ENCODE data around the gene SCN1B.
A peak's percentile ranks its signal among the peaks of the same experiment; 100 is the strongest.

SCN1B gene

DNA sequence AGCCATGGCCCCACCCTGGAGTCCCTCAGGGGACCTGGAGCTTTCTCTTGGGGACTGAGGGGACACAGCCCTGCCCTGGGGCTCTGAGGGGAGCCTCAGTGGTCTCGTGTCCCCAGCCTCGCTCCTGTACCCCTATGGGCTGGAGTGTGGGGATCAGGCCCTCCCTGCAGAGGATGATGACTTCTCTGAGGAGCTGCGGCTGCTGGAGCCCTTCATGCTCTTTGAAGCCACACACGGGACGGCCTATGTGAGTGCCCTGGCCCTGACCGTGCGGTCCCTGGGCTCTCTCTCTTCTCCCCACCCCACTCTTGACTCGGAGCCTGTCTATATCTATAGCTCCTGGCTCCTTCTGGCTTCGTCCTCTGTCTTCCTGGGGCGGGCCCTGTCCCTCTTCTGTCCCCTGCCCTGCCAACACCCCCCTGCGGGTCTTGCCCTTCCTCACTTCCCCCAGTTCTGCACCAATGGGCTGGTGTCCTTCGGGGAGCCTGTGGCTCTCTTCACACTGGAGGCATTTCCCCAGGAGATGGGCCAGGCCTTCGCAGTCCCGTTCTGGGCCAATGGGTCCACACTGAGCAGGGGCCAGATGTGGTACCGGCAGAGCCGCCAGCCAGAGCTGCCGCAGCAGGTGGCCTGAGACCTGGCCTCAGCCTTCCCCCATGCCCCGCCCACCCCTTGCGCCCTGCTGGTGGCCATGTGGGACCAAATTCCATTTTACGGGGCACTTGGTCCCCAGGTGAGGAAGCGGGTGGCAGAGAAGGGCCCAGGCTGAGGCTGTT is 44.3 kb downstream of the SCN1B start:
- DNase-seq (ENCODE audit: low read depth), result no peak

GRCh38 chr19:35075202-35076025 is 45.1 kb downstream of the SCN1B start:
- DNase-seq (ENCODE audit: low read depth), result no peak

GRCh38 chr19:35076026-35076370 is 45.7 kb downstream of the SCN1B start:
- no peak for DNase-seq (ENCODE audit: low read depth)

GRCh38 chr19:35076657-35077056 is 46.4 kb downstream of the SCN1B start:
- DNase-seq (ENCODE audit: low read depth), result no peak

GRCh38 chr19:35077411-35078223 is 47.3 kb downstream of the SCN1B start:
- DNase-seq (ENCODE audit: low read depth), result no peak

DNA sequence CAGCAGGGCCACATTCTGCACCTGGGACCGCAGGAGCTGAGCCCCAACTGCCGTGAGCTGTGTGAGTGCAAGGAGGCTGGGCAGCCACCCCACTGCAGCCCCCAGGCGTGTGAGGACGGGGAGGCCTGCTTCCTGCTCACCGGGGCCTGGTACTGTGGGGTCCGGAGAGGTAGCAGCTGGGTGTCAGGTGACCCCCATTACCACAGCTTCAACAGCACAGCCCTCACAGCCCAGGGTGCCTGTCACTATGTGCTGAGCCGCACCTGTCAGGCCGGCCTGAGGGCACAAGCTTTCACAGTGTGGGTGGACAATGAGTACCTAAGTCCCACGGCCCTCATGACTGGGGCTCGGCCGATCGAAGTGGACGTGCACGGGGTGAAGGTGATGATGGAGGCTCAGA is 49.6 kb downstream of the SCN1B start:
- no peak for DNase-seq (ENCODE audit: low read depth)

DNA sequence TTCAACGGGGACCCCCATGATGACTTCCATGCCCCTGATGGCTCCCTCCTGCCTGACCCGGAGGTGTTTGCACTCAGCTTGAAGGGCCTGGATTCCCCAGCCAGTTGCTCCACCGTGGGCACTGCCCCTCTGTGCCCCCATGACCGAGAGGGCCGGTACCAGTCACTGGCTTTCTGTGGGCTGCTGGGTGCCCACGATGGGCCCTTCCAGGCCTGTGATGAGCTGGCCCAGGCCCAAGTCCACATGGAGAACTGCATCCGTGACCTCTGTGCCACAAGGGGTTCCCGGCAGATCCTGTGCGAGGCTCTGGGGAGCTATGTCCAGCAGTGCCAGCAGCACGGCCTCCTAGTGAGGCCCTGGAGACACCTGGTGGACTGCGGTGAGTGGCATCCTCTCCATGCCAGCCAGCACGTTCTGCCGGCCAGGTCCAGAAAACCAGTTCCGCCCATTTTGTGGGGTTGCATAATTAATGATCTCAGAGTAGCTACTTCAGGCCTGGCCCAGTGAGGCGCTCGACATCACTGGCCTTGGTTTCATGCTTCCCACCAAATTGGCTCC is 50.4 kb downstream of the SCN1B start:
- no peak for DNase-seq (ENCODE audit: low read depth)

GRCh38 chr19:35081201-35081600 is 50.9 kb downstream of the SCN1B start:
- DNase-seq (ENCODE audit: low read depth), result no peak

DNA sequence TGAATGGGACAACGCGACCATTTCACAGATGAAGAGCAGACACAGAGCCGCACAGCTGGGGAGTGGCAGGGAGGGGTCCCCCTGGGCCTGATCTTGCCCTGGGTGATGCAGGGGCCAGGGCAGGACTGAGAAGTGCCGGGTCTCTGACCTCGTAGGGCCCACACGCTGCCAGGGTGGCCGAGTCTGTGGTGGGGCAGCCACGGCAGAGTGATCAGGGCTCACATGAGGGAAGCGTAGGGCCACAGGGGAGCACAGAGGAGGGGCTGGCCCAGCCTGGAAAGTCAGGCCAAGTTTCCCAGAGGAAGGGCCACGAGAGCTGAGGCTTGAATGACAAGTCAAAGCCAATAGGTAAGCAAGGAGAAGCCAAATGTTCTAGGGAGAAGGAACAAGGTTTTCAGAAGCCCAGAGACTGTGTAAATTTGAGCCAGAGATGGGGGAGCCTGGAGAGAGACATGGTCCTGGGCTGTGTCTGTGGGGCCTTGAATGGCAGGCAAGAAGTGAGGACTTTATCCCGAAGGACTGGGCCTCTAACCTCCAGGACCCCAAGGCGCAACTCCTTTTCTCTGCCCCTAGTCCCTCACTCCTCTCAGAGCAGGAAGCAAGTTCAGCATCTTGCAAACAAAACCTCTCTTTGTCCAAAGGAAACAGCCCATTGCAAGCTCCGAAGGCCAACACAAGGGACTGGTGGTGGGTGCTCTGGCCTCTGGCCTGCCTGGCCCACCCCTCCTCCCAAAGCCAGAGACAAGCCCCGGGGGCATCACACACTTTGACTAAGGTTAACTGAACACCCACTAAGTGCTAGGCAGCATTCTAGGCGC is 53.6 kb downstream of the SCN1B start:
- no peak for DNase-seq (ENCODE audit: low read depth)

GRCh38 chr19:35084509-35084762 is 54.2 kb downstream of the SCN1B start:
- DNase-seq (ENCODE audit: low read depth), result no peak

DNA sequence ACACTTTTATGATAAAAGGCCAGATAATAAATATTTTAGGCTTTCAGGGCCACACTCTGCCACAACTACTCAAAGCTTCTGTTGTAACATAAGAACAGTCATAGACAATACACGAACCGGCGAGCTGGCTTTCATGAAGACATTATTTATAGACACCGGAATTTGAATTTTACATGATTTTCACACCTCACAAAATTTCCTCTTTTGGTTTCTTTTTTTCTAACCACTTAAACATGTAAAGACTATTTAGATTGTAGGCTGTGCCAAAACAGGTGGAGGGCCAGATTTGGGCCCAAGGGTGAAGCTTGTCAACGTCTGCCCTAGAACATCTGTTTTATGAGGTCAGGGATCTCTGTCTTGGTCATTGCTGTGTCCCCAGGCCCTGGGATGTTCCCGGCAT is 55.7 kb downstream of the SCN1B start:
- no peak for DNase-seq (ENCODE audit: low read depth)

GRCh38 chr19:35086455-35086854 is 56.2 kb downstream of the SCN1B start:
- DNase-seq (ENCODE audit: low read depth), result no peak

DNA sequence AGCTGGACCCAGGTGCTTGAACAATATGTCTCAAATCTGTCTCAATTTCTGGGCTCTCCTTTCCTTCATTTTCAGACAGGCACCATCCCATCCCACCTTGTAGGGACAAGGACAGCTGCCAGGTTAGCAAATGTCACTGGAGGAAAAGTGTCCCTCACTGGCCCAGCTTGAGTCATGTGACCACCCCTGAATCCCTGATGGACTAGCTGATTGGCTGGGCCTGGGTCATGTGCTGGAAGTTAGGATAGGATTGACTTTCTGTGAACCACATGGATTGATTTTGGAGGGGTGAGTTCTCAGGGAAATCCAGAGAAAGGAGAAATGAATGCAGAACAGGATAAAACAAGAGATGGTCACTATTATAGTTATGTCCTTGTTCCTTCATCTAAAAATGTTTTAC is 57.1 kb downstream of the SCN1B start:
- no peak for DNase-seq (ENCODE audit: low read depth)

DNA sequence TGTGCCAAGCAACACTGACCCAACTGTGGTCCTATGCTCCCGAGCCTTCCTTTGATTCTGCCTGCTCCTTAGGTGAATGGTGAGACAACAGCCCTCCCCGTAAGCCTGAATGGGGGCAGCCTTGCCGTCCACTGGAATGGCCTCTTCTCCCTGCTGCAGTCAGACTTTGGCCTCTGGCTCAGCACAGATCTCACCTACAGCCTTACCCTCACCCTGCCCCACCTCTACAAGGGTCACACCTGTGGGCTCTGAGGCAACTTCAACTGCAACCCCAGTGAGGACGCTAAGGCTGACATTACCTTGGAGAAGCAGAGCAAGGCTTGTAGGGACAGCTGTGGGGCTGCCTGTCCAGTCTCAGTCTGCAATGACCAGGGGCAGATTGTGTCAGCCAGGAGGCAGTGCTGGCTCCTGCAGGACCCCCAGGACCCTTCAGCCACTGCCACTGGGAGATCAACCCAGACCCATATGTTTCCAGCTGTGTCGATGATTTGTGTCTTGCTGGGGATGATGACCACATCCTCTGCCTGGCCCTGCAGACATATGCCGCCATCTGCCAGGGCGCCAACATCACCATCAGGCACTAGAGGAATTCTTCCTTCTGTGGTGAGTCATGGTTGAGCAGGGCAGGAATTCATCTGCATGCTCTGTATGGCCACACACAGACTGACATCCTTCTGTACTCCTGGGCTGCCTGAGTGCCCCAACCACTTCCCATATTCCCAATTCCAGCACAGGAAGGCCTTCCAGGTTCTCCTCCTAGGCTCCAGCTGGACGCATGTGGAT is 58.1 kb downstream of the SCN1B start:
- peak; percentile 87 for DNase-seq (ENCODE audit: low read depth)

GRCh38 chr19:35089554-35089953 is 59.3 kb downstream of the SCN1B start:
- DNase-seq (ENCODE audit: low read depth), result no peak

Data from HS-5 (cell line).